ENCODE results near the gene SFXN2.
"Not testable (repeated sequence)": the region's sequence is repeated elsewhere in the genome, so short reads cannot be mapped to it uniquely, and the experiment has no call there.

SFXN2 gene

DNA sequence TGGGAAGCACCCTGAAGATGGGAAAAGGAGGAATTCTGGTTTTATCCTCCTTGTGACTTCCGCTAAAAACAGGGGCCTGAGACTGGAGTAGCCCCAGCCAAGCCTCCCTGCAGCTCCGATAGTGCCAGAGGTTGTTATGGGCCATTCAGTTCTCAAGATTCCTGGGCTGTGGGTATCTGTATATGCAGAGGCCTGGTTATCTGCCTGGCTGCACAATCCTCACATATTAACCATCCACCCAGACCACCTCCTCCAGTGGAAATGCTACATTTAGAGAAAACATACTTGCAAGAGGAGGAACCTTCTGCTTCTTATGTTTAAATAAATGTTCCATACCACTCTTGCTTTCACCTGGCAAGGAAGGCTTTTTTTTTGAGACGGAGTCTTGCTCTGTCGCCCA, 34.8 kb upstream of the SFXN2 start:
- no peak for DNase-seq (ENCODE audit: low spot score)

DNA sequence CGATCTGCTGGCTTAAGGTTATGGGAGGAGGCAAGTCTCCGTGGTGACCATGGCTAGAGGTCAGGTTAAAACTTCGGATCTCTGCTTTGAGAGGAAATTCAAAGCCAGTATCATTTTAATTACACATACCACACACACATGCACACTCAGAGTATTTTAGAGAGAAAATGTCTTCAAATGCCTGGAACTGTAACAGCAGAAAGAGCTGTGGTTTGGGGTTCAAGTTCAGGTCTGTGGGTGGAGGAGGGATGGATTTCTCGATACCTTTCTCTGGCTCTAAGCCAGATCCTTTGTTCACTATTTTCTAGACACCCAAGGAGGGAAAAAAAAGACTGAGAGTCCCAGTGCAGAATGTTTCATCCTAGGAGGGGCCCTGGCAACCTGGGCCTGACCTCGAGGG, 32.7 kb upstream of the SFXN2 start:
- no peak for DNase-seq (ENCODE audit: low spot score)

DNA sequence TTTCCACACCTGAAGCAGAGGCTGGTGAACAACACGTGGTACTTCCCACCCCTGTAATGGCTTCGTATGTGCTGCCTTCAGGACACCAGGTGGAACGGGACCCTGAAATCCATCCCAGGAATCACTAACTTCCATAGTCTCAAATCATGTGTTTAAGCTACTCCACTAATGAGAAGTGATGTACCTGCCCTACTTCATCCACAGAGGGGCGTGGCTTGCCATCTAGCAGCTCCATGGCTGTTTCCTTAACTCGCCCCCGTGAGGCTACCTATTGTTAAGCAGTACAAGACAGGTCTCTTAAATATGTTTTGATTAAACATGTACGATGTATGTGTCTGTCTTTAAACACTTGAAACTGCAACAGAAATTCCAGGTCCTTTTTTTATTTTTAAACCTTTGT, 32.0 kb upstream of the SFXN2 start:
- no peak for DNase-seq (ENCODE audit: low spot score)

DNA sequence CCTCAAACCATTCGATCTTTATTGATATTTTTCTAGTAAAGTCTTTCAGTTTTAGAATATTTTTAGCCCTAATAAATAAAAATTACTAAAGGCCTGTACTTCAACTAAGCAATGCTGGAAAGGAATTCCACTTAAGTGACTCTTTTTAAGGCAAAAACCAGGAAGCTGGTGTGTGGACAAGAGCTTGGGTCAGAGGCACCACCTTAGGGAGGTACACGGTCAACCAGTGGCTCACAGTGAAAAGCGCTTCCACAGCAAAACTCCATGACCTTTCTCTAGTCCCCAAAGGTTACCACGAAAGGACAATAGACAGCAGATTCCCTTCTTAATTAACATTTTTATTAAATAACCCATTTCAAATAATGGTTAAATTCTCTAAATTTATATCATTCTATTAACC, 31.5 kb upstream of the SFXN2 start:
- DNase-seq (ENCODE audit: low spot score) = no peak

DNA sequence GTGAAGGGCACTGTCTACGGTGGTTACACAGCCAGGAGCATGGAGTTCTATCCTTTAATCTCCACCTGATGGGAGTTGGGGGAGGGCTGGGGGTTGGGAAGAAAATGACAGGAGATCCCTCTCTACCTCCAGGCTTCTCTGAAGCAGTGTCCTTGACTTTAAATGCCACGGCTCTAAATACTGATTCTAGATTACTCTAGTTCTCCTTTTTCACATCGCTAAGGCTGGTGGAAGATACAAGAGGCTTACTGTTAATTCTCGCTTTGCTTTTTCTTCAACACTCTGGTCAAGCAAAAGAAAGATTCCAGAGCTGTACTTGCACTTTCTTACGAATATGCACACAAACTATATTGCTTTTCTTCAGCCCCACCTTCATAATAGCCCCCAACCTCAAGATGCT, 30.7 kb upstream of the SFXN2 start:
- no peak for DNase-seq (ENCODE audit: low spot score)

DNA sequence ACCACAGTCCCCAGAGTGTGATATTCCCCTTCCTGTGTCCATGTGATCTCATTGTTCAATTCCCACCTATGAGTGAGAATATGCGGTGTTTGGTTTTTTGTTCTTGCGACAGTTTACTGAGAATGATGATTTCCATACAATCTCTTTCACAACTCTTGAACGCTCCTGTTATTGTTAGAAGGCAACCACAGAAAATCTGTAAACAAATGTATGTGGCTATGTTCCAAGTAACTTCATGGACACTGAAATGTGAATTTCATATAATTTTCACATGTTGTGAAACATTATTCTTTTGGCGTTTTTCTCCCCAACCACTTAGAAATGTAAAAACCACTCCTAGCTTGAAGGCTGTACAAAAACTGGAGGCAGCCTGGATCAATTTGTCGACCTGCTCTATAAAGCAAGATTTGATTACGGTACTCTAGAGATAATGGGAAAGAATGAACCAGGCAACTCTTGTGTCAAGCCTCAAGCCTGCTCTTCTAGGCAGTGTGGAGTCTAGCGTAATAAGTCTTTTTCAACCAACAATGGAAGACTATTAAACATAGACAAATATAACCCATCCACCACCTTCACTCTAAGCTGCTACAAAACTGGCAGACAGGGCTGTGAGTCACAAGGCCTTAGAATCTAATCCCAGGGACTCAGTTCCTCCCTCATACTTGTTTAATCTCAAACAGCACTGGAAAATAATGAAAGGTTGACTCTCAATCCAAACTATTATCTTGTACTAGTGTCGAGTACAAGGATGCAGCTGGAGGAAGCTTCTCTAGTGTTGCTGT, 23.0 kb upstream of the SFXN2 start:
- no peak for DNase-seq (ENCODE audit: low spot score)

DNA sequence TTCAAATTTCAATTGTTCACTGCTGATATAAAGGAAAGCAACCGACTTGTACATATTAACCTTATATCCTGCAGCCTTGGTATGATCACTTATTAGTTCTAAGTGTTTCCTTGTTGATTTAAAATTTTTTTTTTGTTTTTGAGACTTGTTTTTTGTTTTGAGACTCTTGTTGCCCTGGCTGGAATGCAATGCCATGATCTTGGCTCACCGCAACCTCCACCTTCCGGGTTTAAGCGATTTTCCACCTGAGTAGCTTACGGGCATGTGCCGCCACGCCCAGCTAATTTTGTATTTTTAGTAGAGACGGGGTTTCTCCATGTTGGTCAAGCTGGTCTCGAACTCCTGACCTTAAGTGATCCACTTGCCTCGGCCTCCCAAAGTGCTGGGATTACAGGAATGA, 19.0 kb upstream of the SFXN2 start:
- not testable (repeated sequence) for DNase-seq (ENCODE audit: low spot score)

DNA sequence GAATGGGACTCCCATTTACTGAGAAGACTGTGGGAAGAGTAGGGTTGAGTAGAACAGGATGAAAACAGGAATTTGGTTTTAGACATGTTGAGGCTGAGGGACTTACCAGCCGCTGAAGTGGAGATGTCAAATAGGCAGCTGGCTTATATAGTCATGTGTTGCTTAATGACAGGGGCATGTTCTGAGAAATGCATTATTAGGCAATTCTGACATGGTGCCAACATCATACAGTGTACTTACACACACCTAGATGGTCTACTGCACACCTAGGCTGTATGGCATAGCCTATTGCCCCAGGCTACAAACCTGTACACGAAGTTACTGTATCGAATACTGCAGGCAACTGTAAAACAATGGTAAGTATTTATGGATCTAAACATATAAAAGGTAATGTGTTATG, 17.7 kb upstream of the SFXN2 start:
- no peak for DNase-seq (ENCODE audit: low spot score)

DNA sequence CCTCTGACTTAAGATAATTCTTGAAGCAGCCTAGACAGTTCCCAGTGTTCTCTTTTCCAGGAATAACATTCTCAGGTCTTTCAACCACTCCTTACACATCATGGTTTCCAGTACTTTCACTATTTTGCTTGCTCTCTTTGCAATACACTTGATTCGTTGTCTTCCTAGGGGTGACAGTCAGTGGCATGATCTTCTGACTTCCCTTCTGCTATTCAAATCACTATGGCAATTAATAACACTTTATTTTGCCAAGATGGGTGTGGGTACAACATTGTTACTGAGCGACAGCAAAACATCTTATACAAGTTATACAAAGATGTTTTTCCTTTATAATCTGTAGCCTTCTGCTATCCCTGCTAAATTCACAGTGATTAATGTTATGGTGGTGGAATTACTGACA, 15.5 kb upstream of the SFXN2 start:
- DNase-seq (ENCODE audit: low spot score) = no peak

DNA sequence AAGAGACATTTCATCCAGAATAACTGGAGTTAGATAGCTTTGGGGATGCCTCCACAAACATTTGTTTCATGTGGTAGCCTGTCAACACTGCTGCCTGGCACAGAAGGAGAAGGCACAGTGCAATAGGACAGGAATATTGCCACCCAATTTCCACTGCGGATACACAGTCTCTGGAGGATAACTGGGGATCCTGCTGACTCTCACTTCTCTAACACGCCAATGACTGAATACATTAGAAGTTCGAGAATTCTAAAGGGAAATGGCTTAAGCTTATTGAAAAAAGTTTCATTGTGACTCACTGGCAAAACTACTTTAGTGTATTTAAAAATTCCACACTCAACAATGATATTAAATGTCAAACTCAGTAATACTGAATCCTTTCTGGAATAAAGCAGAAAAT, 13.2 kb upstream of the SFXN2 start:
- DNase-seq (ENCODE audit: low spot score) = no peak

DNA sequence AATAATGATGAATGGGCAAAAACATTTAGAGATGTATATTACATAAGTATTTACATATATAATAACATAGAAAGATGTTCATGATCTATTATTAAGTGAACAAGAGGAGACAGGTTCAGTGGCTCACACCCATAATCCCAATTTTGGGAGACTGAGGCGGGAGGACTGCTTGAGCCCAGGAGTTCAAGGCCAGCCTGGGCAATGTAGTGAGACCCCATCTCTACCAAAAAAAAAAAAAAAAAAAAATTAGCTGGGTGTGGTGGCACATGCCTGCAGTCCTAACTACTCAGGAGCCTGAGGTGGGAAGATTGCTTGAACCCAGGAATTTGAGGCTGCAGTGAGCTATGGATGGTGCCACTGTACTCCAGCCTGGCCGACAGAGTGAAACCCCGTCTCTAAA, 12.6 kb upstream of the SFXN2 start:
- DNase-seq (ENCODE audit: low spot score) = no peak

DNA sequence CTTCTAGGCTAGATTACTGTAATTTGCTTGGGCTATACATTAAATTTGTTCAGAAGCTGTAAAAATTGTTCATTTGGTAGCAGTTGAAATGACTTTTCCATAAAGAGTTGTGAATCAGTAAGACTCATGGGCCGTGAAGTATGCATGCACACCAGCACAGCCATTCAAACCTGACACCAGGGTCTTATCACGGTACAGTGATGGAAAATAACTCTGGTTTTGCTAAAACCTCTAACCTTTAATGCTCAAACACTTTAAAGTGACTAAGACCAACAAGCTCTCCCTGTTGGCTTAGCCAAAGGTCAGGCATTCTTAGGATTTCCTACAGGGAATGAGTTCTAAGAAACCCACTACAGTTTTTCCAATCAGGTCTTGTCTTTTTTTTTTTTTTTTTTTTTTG, 11.7 kb upstream of the SFXN2 start:
- DNase-seq (ENCODE audit: low spot score) = no peak

DNA sequence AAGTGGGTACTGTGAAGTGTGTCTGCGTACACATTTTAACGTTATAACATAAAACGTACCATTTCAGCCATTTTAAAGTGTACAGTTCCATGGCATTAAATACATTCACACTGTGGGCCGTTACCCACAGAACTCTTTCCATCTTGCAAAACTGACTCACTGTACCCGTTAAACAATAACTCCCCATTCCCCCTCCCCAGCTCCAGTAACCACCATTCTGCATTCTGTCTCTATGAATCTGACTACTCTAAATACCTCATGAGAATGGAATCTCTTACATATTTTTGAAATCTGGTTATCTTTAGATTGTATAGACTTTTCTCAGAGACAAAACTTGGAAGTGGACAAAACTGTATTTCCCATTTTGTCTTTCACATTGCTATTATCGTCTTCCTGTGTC, 9.5 kb upstream of the SFXN2 start:
- DNase-seq (ENCODE audit: low spot score) = no peak

DNA sequence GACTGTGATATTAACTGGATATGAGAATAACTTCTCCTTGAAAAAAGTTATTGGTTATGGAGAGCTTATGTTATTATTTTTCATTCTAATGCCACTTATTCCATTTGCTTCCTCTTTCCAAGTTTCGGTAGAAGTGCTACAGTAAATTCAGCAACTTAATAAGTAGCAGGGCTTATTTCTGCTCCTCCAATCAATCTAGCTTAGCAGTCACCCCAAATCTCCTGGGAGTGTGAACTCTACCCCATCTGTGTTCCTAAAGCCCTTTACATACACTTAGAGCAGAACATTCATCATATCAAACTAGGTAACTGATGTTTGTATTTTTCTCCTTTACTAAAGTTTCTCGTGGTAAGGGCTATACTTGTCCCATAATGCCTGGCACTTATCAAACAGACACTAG, 8.9 kb upstream of the SFXN2 start:
- DNase-seq (ENCODE audit: low spot score) = no peak

DNA sequence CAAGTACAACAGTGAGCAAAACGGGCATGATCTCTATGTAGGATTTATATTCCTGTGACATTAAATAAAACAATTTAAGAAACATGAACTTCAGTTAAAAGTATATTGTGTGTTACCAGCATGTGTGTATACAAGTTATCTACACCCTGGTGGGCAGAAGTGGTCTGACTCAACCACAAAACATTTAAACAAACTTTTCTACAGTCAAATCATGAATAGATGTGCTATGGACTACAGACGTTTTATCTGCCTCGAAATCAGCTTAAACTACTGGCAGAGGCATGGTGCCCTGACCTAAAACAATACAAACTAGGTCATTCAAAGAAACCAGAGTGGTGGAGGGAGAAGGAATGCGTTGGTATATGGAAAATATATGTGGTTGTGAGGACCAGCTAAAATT, 3.8 kb upstream of the SFXN2 start:
- DNase-seq (ENCODE audit: low spot score) = peak; percentile 72

DNA sequence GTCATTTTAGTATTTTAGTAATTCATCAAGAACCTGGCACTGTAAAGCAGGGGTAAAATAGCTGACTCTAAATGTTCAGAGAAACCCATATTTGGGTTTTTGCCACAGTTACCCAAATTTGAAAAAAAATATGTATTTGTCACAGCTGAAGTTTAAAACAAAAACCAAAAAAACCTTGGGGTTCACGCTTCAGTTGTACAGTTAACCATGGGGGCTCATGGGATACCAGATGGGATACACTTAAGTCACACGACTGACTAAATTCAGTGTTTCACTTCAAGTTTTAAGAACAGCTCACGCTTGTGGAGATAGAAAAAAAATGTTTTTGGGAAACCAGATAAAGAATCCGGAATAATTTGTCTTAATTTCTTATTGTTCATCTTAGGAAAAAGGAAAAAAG, 2.3 kb upstream of the SFXN2 start:
- no peak for DNase-seq (ENCODE audit: low spot score)

DNA sequence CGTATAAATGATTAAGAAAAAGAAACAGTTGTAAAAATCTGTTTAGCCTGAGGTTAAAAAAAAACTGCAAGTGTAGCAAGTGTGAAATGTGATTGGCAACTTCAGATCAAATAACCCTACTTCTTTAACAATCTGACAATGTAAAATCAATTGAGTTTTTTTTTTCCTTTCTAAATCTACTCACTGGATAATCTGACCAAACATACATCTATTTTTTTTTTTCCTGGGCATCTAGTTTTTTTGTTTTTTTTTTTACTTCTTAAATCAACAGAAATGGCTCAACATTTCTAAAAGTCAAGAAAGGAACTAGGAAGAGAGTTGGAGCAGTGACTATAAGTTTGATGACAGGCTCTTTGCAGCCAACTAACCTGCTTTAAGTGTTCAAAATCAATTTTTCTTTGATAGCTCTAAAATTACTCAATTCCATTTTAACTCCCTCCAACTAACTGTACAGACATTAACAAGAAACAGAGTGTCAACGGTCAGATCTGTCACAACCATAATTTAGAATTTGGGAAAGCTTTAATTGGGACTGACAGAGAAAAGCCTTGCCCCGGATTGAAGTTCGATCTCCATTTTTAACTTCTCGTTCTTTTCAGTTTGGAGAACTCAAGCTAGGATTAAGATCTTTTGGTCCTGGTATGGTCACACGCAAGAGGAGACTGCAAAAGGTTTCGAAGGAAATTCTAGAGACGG, 1.4 kb upstream of the SFXN2 start:
- no peak for DNase-seq (ENCODE audit: low spot score)

DNA sequence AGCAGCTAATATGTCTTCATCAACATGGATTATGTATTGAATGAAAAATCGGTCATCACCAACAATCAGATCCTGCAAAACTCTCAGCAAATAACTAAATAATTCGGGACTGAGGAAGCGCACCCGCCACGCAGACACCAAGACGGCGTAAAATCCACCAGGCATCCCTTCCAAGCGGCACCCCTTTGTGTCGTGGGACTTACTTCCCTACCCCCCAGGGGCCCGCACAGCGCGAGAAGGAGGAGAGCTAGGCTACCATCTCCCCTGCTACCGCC, 960 bp upstream of the SFXN2 start:
- DNase-seq (ENCODE audit: low spot score) = no peak

DNA sequence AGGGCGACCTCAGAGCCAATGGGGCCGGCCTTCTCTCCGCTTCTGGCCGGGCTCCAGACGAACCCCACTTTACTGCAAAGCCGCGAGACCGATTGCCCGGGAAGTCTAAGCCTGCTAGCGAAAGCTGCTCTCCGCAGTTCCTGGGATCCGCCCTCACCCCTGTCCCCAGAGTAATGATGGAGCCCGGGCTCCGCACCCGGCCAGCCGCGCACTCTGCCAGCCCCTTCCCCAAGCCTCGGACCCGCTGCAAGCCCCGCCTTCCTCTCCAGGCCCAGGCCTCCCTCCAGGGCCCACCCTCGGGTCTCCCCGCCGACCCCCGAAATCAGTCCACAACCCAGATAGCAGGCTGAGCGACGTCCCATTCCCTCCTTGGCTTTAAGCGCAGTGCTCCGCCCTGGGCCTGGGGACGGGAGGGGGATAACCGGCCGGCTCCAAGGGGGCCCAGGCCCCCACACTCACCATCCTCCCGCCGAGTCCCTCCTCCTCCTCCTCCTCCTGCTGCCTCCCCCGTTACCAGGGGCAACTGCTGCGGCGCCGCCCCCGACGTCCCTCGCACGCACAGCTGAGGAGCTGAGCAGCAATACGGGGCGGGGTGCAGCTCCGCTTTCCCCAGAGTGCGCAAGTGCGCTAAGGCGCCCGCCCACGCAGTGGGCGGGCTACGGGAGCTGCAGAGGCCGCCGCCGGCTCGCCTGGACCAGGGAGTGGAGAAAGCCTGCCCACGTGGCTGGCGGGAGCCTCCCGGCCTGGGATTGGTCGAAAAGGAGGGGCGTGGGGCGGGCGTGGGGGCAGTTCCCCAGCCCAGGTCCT, 419 bp upstream of the SFXN2 start, which contains the start of gene ARL3:
Gene ARL3, minus strand, starts transcription at position 584 of the 807 bp plus-strand sequence. Its CDS starts 122 bp downstream, at position 462.
- peak; percentile 98 for DNase-seq (ENCODE audit: low spot score)

DNA sequence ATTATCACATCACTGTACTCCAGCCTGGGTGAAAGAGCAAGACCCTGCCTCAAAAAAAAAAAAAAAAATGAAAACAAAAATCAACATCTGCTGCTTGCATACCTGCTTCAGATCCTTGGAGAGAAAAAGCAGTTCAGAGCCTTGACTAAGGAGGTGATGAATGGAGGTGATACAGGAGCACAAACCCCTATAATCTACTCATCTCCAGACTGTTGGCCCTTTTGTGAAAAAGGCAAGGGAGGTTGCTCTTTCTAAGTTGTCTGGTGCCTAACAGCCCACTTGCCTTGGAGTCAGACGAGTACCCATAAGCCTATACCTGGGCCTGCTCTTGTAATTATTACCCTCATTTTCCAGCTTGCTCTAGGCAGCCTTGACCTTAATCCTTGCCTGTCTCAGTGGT, 1.4 kb downstream of the SFXN2 start:
- DNase-seq (ENCODE audit: low spot score) = no peak

DNA sequence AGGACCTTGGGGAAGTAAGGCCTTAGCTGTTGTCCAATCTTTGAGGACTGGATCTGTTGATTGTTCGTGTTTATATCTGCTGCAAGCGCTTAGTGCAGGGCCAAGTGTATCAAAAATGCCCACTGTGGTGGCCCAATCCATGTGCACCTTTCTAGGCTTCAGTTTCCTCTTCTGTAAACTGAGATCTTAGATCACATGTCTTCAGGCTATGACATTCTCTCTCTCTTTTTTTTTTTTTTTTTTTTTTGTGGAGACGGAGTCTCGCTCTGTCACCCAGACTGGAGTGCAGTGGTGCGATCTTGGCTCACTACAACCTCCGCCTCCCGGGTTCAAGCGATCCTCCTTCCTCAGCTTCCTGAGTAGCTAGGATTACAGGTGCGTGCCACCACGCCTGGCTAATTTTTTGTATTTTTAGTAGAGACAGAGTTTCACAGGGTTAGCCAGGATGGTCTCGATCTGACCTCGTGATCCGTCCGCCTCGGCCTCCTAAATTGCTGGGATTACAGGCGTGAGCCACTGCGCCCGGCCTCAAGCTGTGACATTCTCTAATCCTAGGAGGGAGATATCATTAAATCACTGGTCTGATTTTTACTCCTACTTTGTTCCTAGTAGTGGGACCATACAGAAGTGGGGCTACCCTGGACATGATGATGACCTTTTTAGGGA, 2.6 kb downstream of the SFXN2 start:
- DNase-seq (ENCODE audit: low spot score) = not testable (repeated sequence)

DNA sequence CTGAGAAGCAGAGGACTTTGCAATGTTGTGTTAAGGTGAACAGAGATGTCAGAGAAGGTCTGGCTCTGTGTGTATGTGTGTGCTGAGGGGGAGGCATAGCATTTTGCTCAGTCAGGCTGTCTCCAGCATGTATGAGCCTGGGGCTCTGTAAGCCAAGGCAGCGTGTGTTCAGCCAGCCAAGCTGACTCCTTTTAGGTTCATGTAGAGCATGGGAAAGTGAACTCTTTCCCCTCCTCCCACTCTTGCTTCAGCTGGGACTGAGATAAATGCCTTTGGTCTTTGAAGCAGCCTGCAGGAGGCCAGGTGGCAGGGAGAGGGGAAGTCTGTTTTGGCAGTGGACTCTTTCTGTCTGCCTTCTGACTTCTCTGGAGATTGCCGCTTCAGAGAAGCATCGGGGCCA, 3.8 kb downstream of the SFXN2 start:
- no peak for DNase-seq (ENCODE audit: low spot score)

DNA sequence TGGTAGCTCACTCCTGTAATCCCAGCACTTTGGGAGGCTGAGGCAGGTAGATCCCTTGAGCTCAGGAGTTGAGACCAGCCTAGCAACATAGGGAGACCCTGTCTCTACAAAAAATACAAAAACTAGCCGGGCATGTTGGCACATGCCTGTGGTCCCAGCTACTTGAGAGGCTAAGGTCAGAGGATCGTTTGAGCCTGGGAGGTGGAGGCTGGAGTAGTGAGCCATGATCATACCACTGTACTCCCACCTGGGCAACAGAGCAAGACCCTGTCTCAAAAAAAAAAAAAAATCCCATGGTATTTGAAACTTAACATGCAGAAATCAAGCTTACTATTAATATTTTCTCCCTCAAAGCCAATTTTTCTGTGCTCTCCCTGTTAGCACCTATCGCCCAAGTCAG, 5.9 kb downstream of the SFXN2 start:
- no peak for DNase-seq (ENCODE audit: low spot score)

All from hepatic stellate cell (primary cell).